ENCODE data around the gene C7orf33. TPM values are rescaled to one million over a fixed set of nuclear protein-coding genes. Genes with fewer than 3 reads are reported as not detected.
"Not testable (repeated sequence)": the region's sequence is repeated elsewhere in the genome, so short reads cannot be mapped to it uniquely, and the experiment has no call there.

Gene C7orf33
- total and polyA plus RNA-seq, 2 of the 13 experiments (the other 11 are each of a cell fraction or from before 2014, with no cell fraction given) = not detected

GRCh38 chr7:148564275-148564951 lies 26.2 kb upstream of the C7orf33 start:
- POLR2A ChIA-PET; H3K9me3 ChIP-seq (ENCODE audit: low read length); H3K79me2 ChIP-seq (ENCODE audit: insufficient read depth, low read length); H3K4me3 ChIP-seq (replicated peaks in 1 of 3; ENCODE audit: insufficient read depth in 1 of 3, low read depth in 2 of 3, low read length in 3 of 3); in situ Hi-C loops (cut with HindIII; ENCODE audit: extremely low pct_ligation_motif_present, low pct_unique_long_range_greater_than_20kb); H3K27ac ChIP-seq (ENCODE audit: extremely low read length, insufficient read depth, low read length); H3K27me3 ChIP-seq (ENCODE audit: control insufficient read depth in 1 of 2, insufficient read depth in 2 of 2, low read length in 2 of 2); intact Hi-C loops (cut with micrococcal nuclease; ENCODE audit: unreplicated experiment); H2AFZ ChIP-seq (ENCODE audit: low read length); H3K9ac ChIP-seq (ENCODE audit: insufficient read depth, low read depth, low read length); ATAC-seq; BruUV-seq (replicated peaks); H3K4me1 ChIP-seq (ENCODE audit: insufficient read depth, low read length); H3K36me3 ChIP-seq (replicated peaks in 1 of 2; ENCODE audit: control insufficient read depth in 1 of 2, insufficient read depth in 2 of 2, low read length in 2 of 2); CTCF ChIA-PET (ENCODE audit: low intra/inter-chr PET ratio, low total read pairs); H3K4me2 ChIP-seq (ENCODE audit: low read depth, low read length); H4K20me1 ChIP-seq (ENCODE audit: insufficient read depth, low read length); DNase-seq (ENCODE audit: low spot score); FAIRE-seq: not testable (repeated sequence)
- 0% methylated on average over 4 of the region's 4 CpGs for WGBS (ENCODE audit: low lambda C conversion rate)

- FAIRE-seq (no peak), DNase-seq (ENCODE audit: low spot score) (no peak), ATAC-seq (no peak)
- CTCF ChIA-PET (ENCODE audit: low intra/inter-chr PET ratio, low total read pairs) = no interaction called here
- no peak overlapping the region for H3K4me3 ChIP-seq (replicated peaks in 1 of 3; ENCODE audit: insufficient read depth in 1 of 3, low read depth in 2 of 3, low read length in 3 of 3)
- H3K9me3 ChIP-seq (ENCODE audit: low read length) = no peaks in the 10 kb centered on the region
- intact Hi-C loops (cut with micrococcal nuclease; ENCODE audit: unreplicated experiment) = no loop called here
- no peaks in the 10 kb centered on the region for H3K27me3 ChIP-seq (ENCODE audit: control insufficient read depth in 1 of 2, insufficient read depth in 2 of 2, low read length in 2 of 2)
- no peaks in the 10 kb centered on the region for H3K4me1 ChIP-seq (ENCODE audit: insufficient read depth, low read length)
- no peak overlapping the region for H3K27ac ChIP-seq (ENCODE audit: extremely low read length, insufficient read depth, low read length)
- in situ Hi-C loops (cut with HindIII; ENCODE audit: extremely low pct_ligation_motif_present, low pct_unique_long_range_greater_than_20kb) = no loop called here
- 11% methylated on average over 6 of the region's 6 CpGs for WGBS (ENCODE audit: low lambda C conversion rate)
- H4K20me1 ChIP-seq (ENCODE audit: insufficient read depth, low read length) = no peaks in the 10 kb centered on the region
- no peak overlapping the region for H3K9ac ChIP-seq (ENCODE audit: insufficient read depth, low read depth, low read length)
- no TSS peak for BruUV-seq (replicated peaks)
- H2AFZ ChIP-seq (ENCODE audit: low read length) = no peak overlapping the region
- POLR2A ChIA-PET = no interaction called here
- no peaks in the 10 kb centered on the region for H3K36me3 ChIP-seq (replicated peaks in 1 of 2; ENCODE audit: control insufficient read depth in 1 of 2, insufficient read depth in 2 of 2, low read length in 2 of 2)
- H3K4me2 ChIP-seq (ENCODE audit: low read depth, low read length) = no peak overlapping the region
- H3K79me2 ChIP-seq (ENCODE audit: insufficient read depth, low read length) = no peaks in the 10 kb centered on the region
- no peak for TF ChIP-seq ZNF354B (CRISPR knock-in tag; IDR thresholded peaks at IDR 0.05)
- TF ChIP-seq SAFB2 (CRISPR knock-in tag; IDR thresholded peaks at IDR 0.05; ENCODE audit: borderline replicate concordance, low read depth) = no peak
- no peak for TF ChIP-seq TBX2 (CRISPR knock-in tag; IDR thresholded peaks at IDR 0.05; ENCODE audit: borderline replicate concordance)
- TF ChIP-seq, protein P1, sequence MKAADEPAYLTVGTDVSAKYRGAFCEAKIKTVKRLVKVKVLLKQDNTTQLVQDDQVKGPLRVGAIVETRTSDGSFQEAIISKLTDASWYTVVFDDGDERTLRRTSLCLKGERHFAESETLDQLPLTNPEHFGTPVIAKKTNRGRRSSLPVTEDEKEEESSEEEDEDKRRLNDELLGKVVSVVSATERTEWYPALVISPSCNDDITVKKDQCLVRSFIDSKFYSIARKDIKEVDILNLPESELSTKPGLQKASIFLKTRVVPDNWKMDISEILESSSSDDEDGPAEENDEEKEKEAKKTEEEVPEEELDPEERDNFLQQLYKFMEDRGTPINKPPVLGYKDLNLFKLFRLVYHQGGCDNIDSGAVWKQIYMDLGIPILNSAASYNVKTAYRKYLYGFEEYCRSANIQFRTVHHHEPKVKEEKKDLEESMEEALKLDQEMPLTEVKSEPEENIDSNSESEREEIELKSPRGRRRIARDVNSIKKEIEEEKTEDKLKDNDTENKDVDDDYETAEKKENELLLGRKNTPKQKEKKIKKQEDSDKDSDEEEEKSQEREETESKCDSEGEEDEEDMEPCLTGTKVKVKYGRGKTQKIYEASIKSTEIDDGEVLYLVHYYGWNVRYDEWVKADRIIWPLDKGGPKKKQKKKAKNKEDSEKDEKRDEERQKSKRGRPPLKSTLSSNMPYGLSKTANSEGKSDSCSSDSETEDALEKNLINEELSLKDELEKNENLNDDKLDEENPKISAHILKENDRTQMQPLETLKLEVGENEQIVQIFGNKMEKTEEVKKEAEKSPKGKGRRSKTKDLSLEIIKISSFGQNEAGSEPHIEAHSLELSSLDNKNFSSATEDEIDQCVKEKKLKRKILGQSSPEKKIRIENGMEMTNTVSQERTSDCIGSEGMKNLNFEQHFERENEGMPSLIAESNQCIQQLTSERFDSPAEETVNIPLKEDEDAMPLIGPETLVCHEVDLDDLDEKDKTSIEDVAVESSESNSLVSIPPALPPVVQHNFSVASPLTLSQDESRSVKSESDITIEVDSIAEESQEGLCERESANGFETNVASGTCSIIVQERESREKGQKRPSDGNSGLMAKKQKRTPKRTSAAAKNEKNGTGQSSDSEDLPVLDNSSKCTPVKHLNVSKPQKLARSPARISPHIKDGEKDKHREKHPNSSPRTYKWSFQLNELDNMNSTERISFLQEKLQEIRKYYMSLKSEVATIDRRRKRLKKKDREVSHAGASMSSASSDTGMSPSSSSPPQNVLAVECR (CRISPR knock-in tag; IDR thresholded peaks at IDR 0.05; ENCODE audit: borderline replicate concordance) = no peak
- no peak for TF ChIP-seq MXD1 (CRISPR knock-in tag; IDR thresholded peaks at IDR 0.05)
- no peak for TF ChIP-seq IKZF4 (CRISPR knock-in tag; IDR thresholded peaks at IDR 0.05; ENCODE audit: borderline replicate concordance, low read depth, not compliant biosample characterization)
- TF ChIP-seq BORCS8-MEF2B (CRISPR knock-in tag; IDR thresholded peaks at IDR 0.05) = no peak
- no peak for TF ChIP-seq CSRNP1 (CRISPR knock-in tag; IDR thresholded peaks at IDR 0.05)
These were observed 23.8 kb upstream of the C7orf33 start for GRCh38 chr7:148566736-148567135.
